Ovary (tissue), 9 donors: ENCODE measurements around the gene LARP4B. TPM values are rescaled to one million over a fixed set of nuclear protein-coding genes. Genes with fewer than 3 reads are reported as not detected.

Source experiments
- DNase-seq, 5 donors: peaks; one replicate each; pipeline ENCODE4 v3.0.0-alpha.2; 2019 to 2020
- H3K27ac ChIP-seq, 2 donors: fragments of 200-600 bp; one replicate each; pipeline versions ENCODE4 v1.5.1 to v1.8.0; 2019 to 2022
- H3K27me3 ChIP-seq: fragments of 200-600 bp; one replicate; pipeline ENCODE4 v1.8.0; 2022
- H3K36me3 ChIP-seq: fragments of 200-600 bp; sonication (generic); one replicate; pipeline ENCODE4 v1.5.1; 2019
- H3K4me1 ChIP-seq: one replicate; pipeline ENCODE4 v1.8.1; 2013; ENCODE audit warnings: mild to moderate bottlenecking, moderate library complexity; ENCODE audit not compliant: insufficient read depth
- H3K4me3 ChIP-seq: fragments of 200-600 bp; sonication (generic); one replicate; pipeline ENCODE4 v1.5.1; 2017
- H3K9me3 ChIP-seq, 2 donors: fragments of 200-600 bp in 1 of 2; sonication (generic) in 1 of 2; one replicate each; pipeline versions ENCODE4 v1.5.1 to v1.8.1; 2013 to 2019; ENCODE audit warnings: mild to moderate bottlenecking in 1 of 2, moderate library complexity in 1 of 2
- CTCF ChIP-seq, 3 donors: fragments of 450-650 bp in 2 of 3; fragments of 200-600 bp in 1 of 3; IDR thresholded peaks; one replicate each; pipeline versions ENCODE4 v1.5.1 to v1.8.0; 2016 to 2022; ENCODE audit warnings: antibody characterized with exemption in 3 of 3, mild to moderate bottlenecking in 1 of 3
- EP300 ChIP-seq: sonication (generic); formaldehyde crosslinking; IDR thresholded peaks from one replicate; pipeline ENCODE4 v1.6.1; 2017; ENCODE audit warnings: antibody characterized with exemption
- POLR2A ChIP-seq: fragments of 450-650 bp; IDR thresholded peaks from one replicate; pipeline ENCODE4 v1.6.1; 2017; ENCODE audit warnings: antibody characterized with exemption, mild to moderate bottlenecking, moderate library complexity
- WGBS, 3 donors: extraction: QIAGEN DNeasy Blood & Tissue Kit in 1 of 3; methylation state at CpG; one replicate each; pipeline versions ENCODE4 v1.1.5 to v1.1.7; 2013 to 2017; 5-methylcytosine and 5-hydroxymethylcytosine counted together
- intact Hi-C, 4 donors: fragments of 100-400 bp; cut with DNase I; formaldehyde crosslinking; loops; one replicate each; pipeline versions ENCODE4 v1.11.0 to v1.15.1; 2022 to 2023
- polyA plus RNA-seq, 2 donors: library from polyadenylated mRNA; stranded (reverse); fragments of 200-250 nt in 1 of 2; fragments of 350-450 nt in 1 of 2; fragmentation: Illumina TruSeq in 1 of 2; extraction: RNeasy Lipid Tissue Mini Kit (QIAGEN cat#74804) in 1 of 2; gene quantifications; one replicate each; pipeline ENCODE4 v1.2.3, GENCODE V29; 2013 to 2014
- total RNA-seq, 7 donors: library from RNA; depleted of rRNA in 2 of 7; stranded (reverse); fragments of >200 nt in 2 of 7; fragmentation: NEBNext Ultra II Directional in 3 of 7; extraction: Animal tissue kit (Norgen Biotek cat#: 25700) in 3 of 7; gene quantifications; one replicate each; pipeline versions ENCODE4 v1.1.0 to v1.2.4, GENCODE V29; 2016 to 2023
- donor health status: DM: no; HTN: no; CAD: no; lungs with moderate emphysema.
- donor health status: DM: no; HTN: no; CAD: no.
- donor health status: Bipolar disorder and iron deficiency.
- donor health status: DM: yes; HTN: yes; CAD: no.
- donor health status: DM: no; HTN: no; CAD: no.
- donor health status: DM: yes; HTN: yes; CAD: no.

Gene LARP4B
- total and polyA plus RNA-seq, 9 donors = 14.4 to 77.8 (median 54.4) TPM

GRCh38 chr10:971613-972012 lies 40.1 kb upstream of the LARP4B start:
- H3K27me3 ChIP-seq = no peaks in the 10 kb centered on the region
- WGBS, 3 donors = 71 to 80% (median 79%) methylated on average over 12 of the region's 12 CpGs
- no peaks in the 10 kb centered on the region for H3K9me3 ChIP-seq
- no peak overlapping the region for H3K27ac ChIP-seq
- intact Hi-C loops = no loop called here
- no peak for DNase-seq
- peaks cover 6% of the 10 kb centered on the region for H3K4me1 ChIP-seq
- H3K36me3 ChIP-seq = no peaks in the 10 kb centered on the region
- TF ChIP-seq POLR2A = no peak
- no peak for TF ChIP-seq EP300
- TF ChIP-seq CTCF (IDR thresholded peaks at IDR 0.05) = no peak
- H3K4me3 ChIP-seq = no peak overlapping the region

GRCh38 chr10:971150-971542 lies 39.6 kb upstream of the LARP4B start:
- 23 to 46% (median 30%) methylated on average over 4 of the region's 4 CpGs for WGBS, 3 donors
- H3K36me3 ChIP-seq = no peaks in the 10 kb centered on the region
- no peak overlapping the region for H3K4me3 ChIP-seq
- intact Hi-C loops = no loop called here
- peak in 1 of 5 donors; percentile 42 for DNase-seq
- peaks cover 6% of the 10 kb centered on the region for H3K4me1 ChIP-seq
- no peak overlapping the region for H3K27ac ChIP-seq
- TF ChIP-seq EP300 = no peak
- TF ChIP-seq POLR2A = no peak
- TF ChIP-seq CTCF (IDR thresholded peaks at IDR 0.05) = no peak
- no peaks in the 10 kb centered on the region for H3K27me3 ChIP-seq
- H3K9me3 ChIP-seq = no peaks in the 10 kb centered on the region

GRCh38 chr10:970311-971149 lies 39.0 kb upstream of the LARP4B start:
- H3K4me3 ChIP-seq = no peak overlapping the region
- no peak for DNase-seq
- TF ChIP-seq CTCF (IDR thresholded peaks at IDR 0.05) = no peak
- TF ChIP-seq POLR2A = no peak
- TF ChIP-seq EP300 = no peak
- no peaks in the 10 kb centered on the region for H3K36me3 ChIP-seq
- H3K4me1 ChIP-seq = peaks cover 6% of the 10 kb centered on the region
- intact Hi-C loops = no loop called here
- no peaks in the 10 kb centered on the region for H3K9me3 ChIP-seq
- 14 to 23% (median 17%) methylated on average over 14 of the region's 14 CpGs for WGBS, 3 donors
- no peaks in the 10 kb centered on the region for H3K27me3 ChIP-seq
- no peak overlapping the region for H3K27ac ChIP-seq

- Histone ChIP-seq H3K9me3 (no peaks in the 10 kb centered on the region), H3K27ac (no peak overlapping the region), H3K4me1 (peaks cover 6% of the 10 kb centered on the region), H3K4me3 (no peak overlapping the region), H3K27me3 (no peaks in the 10 kb centered on the region), H3K36me3 (no peaks in the 10 kb centered on the region)
- TF ChIP-seq EP300 (no peak), POLR2A (no peak), CTCF (IDR thresholded peaks at IDR 0.05) (no peak)
- 83 to 88% (median 84%) methylated on average over 15 of the region's 15 CpGs for WGBS, 3 donors
- intact Hi-C loops = no loop called here
- DNase-seq = no peak
Measured at GRCh38 chr10:969473-970150, 38.1 kb upstream of the LARP4B start.
